GM20000 (cell line): ENCODE results near the gene PALD1.
A peak's percentile ranks its signal among the peaks of the same experiment; 100 is the strongest.

Source experiments
- DNase-seq: peaks from one replicate; pipeline ENCODE4 v3.0.0; 2012; ENCODE audit warnings: low spot score
- TF ChIP-seq, protein P1 (sequence below): IDR thresholded peaks from 2 replicates; pipeline ENCODE4 v1.5.1; 2012; ENCODE audit warnings: mild to moderate bottlenecking, control low read depth; ENCODE audit errors: extremely low read depth, missing control alignments

PALD1 gene

DNA sequence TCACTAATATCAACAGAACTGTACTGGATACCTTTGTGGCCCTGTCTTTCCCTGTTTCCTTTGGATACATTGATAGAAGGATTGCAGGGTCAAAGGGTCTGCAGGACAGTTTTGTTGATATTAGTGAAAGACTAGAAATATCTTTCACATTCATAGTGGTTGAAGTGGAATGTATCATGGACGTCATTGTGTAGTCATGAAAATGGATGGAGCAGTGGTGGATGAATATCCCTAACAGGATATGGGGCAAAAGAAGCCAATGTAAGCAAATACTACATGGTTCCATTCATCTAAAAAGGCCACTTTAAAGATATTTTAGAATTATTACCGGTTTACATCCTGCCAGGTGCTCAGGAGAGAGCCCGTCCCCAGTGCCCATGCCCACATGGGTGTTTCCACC, 23.8 kb downstream of the PALD1 start:
- no peak for DNase-seq
- TF ChIP-seq, protein P1, sequence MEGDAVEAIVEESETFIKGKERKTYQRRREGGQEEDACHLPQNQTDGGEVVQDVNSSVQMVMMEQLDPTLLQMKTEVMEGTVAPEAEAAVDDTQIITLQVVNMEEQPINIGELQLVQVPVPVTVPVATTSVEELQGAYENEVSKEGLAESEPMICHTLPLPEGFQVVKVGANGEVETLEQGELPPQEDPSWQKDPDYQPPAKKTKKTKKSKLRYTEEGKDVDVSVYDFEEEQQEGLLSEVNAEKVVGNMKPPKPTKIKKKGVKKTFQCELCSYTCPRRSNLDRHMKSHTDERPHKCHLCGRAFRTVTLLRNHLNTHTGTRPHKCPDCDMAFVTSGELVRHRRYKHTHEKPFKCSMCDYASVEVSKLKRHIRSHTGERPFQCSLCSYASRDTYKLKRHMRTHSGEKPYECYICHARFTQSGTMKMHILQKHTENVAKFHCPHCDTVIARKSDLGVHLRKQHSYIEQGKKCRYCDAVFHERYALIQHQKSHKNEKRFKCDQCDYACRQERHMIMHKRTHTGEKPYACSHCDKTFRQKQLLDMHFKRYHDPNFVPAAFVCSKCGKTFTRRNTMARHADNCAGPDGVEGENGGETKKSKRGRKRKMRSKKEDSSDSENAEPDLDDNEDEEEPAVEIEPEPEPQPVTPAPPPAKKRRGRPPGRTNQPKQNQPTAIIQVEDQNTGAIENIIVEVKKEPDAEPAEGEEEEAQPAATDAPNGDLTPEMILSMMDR, result no peak

DNA sequence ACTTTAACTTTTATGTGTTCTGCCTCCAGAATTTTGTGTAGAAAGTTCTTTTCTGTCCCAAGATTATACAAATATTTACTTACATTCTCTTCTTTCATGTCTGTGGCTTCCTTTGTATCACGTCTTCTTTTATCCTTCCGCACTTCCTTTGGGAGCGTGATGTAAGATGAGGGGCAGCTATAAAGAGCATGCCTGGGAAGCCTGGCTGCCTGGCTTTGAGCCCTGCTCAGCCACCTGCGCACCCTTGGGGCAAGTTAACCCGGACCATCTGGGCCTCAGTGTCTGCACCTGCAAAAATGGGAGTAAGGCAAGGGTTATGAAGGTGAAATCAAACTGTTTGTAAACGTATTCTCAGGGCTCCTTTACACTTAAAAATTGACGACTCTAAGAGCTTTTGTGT, 25.2 kb downstream of the PALD1 start:
- TF ChIP-seq, protein P1, result no peak

DNA sequence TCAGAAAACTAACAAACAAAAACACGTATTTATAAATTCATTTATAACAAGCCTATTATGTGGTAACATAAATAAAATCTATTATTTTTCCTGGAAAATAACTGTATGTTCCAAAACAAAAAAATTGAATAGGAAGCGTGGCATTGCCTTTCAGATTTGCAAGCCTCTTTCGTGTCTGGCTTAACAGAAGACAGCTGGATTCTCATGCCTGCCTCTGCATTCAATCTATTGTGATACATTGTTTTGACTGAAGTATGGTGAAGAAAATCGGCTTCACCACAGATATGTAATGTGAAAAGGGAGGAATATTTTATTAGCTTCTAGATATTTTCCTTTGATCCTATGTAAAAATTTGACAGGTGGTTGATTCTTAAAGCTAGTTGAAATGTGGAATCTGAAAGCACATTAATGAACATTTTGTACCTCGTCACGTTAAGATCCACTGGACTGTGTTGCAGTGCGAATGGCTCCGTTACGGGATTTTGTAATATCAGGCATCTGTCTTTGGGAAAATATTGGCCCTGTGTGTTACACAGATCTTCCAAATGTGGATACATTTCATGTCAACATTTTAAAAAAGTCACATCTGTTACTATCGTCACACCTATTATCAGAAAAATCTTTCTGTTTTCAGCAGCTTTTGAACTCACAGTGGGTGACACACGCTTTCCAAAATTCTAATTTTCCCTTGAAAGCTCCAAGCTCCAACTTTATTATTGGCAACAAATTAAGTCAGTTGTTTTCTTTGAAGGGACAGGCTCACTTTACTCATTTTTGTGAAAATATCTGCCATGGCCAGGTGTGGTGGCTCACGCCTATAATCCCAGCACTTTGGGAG, 26.2 kb downstream of the PALD1 start:
- TF ChIP-seq, protein P1, result no peak
- DNase-seq, result no peak

More for the DNA sequence above, 25.2 kb downstream of the PALD1 start:
- no peak for DNase-seq

DNA sequence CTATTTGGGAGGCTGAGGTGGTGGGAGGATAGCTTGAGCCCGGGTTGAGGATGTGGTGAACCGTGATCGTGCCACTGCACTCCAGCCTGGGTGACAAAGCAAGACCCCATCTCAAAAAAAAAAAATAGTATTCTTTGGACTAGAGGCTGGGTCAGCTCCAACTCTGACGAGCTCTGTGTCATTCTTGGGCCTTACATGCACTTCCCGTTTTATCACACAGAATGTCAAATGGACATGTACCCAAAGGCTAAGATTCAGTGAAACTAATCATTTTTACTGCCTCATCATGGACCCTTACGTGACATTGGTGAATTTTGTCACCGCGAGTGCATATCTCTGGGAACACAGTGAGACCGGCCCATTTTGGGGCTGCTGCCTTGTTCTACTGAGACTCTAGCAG, 27.3 kb downstream of the PALD1 start:
- DNase-seq, result no peak
- TF ChIP-seq, protein P1, result no peak

DNA sequence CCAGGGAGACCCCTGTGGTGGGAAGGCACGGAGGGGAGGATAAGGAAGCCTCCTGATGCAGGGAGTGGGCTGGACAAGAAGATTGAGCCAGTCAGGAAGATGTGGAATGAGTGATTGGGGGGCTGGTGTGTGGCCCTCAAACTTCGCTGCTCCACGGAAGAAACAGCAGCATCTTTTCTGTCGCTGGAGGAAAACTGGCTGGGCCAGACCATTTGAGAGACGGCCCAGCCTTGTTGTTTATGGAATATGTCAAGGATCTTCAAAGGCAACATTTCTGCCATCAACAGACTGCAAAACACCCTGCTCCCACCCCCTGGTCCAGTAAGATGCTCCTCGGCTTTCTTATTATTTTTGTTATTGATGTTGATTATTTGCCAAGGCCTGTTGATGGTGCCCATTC, 29.4 kb downstream of the PALD1 start:
- DNase-seq, result no peak
- TF ChIP-seq, protein P1, result no peak

DNA sequence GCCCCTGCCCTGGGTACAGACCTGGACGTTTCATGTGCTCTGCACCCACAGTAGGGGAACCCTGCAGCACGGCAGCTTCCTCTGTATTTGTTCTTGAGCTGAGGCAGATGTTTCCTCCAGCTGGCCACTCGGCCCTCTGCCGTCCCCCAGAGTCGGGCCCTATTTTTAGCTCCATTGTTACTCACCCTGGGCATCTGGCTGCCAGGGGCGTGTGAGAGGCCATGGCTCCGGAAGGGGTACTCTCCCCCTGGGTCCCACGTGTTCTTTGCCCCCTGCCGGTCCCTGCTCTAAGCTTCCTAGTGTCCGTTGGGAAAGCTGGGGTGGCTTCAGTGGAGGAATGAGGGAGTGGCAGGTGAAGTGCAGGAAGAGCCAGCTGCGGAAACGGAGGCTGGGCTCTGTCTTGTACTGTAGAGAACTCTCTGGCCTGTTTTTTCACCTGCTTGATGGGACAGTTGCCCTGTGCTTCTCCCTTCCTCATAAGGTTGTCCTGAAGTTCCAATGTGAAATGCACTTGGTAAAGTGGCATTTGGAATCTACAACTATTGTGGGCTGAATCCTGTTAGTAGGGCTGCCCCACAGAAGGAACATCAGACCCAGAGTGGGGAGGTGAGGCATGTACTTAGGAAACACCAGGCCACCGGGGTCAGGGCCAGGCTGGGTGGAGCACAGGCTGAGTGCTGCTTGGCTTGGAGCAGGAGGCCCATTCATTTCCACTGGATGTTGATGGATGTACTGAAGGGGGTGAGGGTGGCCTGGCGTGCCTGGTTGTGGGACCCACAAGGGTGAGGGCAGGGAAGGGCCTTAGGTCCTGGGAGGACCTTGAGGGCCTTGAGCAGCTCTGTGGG, 30.6 kb downstream of the PALD1 start:
- TF ChIP-seq, protein P1, result no peak
- DNase-seq, result peak; percentile 38

DNA sequence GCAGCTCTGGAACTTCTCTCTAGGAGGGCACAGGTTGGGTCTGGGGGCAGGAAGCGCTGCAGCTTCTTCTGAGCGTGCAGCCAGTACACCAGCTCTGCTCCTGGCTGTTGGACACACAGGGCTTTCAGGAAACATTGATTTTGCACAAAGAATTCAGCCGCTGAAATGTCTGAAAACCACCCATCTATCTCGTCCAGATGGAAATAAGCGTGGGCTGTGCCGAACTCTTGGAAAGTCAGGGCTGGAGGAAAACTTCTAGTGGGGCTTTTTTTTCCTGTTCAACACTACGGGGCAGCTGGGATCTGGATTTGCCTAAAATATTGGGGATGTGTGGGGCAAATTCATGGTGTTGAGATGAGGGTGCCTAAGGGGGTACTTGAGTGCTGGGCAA, 31.2 kb downstream of the PALD1 start:
- TF ChIP-seq, protein P1, result no peak

More for the DNA sequence above, 31.2 kb downstream of the PALD1 start:
- no peak for DNase-seq
